Ishikawa (cell line): ENCODE data around the gene ENO3.

Experiments
- CEBPB ChIP-seq: IDR thresholded peaks from 2 replicates; pipeline ENCODE4 v1.6.1; 2012
- CREB1 ChIP-seq: IDR thresholded peaks from 2 replicates; pipeline ENCODE4 v1.6.1; 2012; ENCODE audit warnings: low read depth
- EGR1 ChIP-seq: IDR thresholded peaks from 2 replicates; pipeline ENCODE4 v1.6.1; 2012
- EP300 ChIP-seq: IDR thresholded peaks from 2 replicates; pipeline ENCODE4 v1.6.1; 2012; ENCODE audit warnings: borderline replicate concordance
- FOXM1 ChIP-seq: IDR thresholded peaks from 2 replicates; pipeline ENCODE4 v1.6.1; 2012; ENCODE audit warnings: low read depth, borderline replicate concordance
- MAX ChIP-seq: IDR thresholded peaks from 2 replicates; pipeline ENCODE4 v1.6.1; 2012
- RAD21 ChIP-seq: IDR thresholded peaks from 2 replicates; pipeline ENCODE4 v1.6.1; 2012; ENCODE audit warnings: low read depth
- REST ChIP-seq: IDR thresholded peaks from 2 replicates; pipeline ENCODE4 v1.6.1; 2012; ENCODE audit warnings: low read depth, mild to moderate bottlenecking
- TAF1 ChIP-seq: IDR thresholded peaks from 2 replicates; pipeline ENCODE4 v1.6.1; 2012; ENCODE audit warnings: low read depth, mild to moderate bottlenecking
- TCF12 ChIP-seq: IDR thresholded peaks from 2 replicates; pipeline ENCODE4 v1.6.1; 2012; ENCODE audit warnings: low read depth
- TEAD4 ChIP-seq: IDR thresholded peaks from 2 replicates; pipeline ENCODE4 v1.6.1; 2012
- USF1 ChIP-seq: IDR thresholded peaks from 2 replicates; pipeline ENCODE4 v1.6.1; 2012
- YY1 ChIP-seq: IDR thresholded peaks from 2 replicates; pipeline ENCODE4 v1.6.1; 2012; ENCODE audit warnings: low read depth
- ZBTB7A ChIP-seq: IDR thresholded peaks from 2 replicates; pipeline ENCODE4 v1.6.1; 2012; ENCODE audit warnings: low read depth

GRCh38 chr17:4959261-4959965 lies 8.5 kb downstream of the ENO3 start:
- TF ChIP-seq RAD21 (no peak), EGR1 (no peak), REST (no peak), TCF12 (no peak), TEAD4 (no peak), EP300 (no peak), TAF1 (no peak), YY1 (no peak), ZBTB7A (no peak), MAX (no peak), FOXM1 (no peak), CEBPB (no peak), CREB1 (no peak), USF1 (no peak)
